HEK293 (cell line): ENCODE measurements around the gene TCF7L2.

Experiments used
- CTCF ChIA-PET: fragments of 350-600 bp; formaldehyde crosslinking; extraction: SDS; loops from one replicate; lab custom pipeline; 2021; ENCODE audit warnings: antibody characterized with exemption; lab: Yijun Ruan, JAX
- POLR2A ChIA-PET: fragments of 300-600 bp; formaldehyde crosslinking; extraction: SDS; loops from one replicate; lab custom pipeline; 2020; ENCODE audit warnings: antibody characterized with exemption, inconsistent platforms; lab: Yijun Ruan, JAX
- H3K27ac ChIP-seq: fragments of 200-500 bp; sonication (Bioruptor generic); 2 replicates; pipeline ENCODE4 v1.5.1; 2014; ENCODE audit warnings: low read depth, low read length, control low read depth, inconsistent platforms; ENCODE audit errors: extremely low read depth
- H3K36me3 ChIP-seq, 2 experiments: fragments of 200-500 bp in 1 of 2; sonication (Bioruptor generic) in 1 of 2; 1 replicate in 1 of 2; 2 replicates in 1 of 2; pipeline ENCODE4 v1.5.1; 2014 to 2017; ENCODE audit warnings: inconsistent platforms in 2 of 2, low read length in 2 of 2; ENCODE audit not compliant: control insufficient read depth in 2 of 2, insufficient read depth in 1 of 2
- H3K4me1 ChIP-seq: fragments of 200-500 bp; sonication (Bioruptor generic); 2 replicates; pipeline ENCODE4 v1.5.1; 2014; ENCODE audit warnings: mild to moderate bottlenecking, low read length, inconsistent platforms; ENCODE audit not compliant: control insufficient read depth, insufficient read depth
- H3K4me3 ChIP-seq: 2 replicates; pipeline ENCODE4 v1.5.1; 2011; ENCODE audit warnings: low read depth, mild to moderate bottlenecking, control low read depth, low read length, moderate library complexity
- H3K9me3 ChIP-seq: fragments of 200-500 bp; sonication (Bioruptor generic); 2 replicates; pipeline ENCODE4 v1.5.1; 2014; ENCODE audit warnings: low read depth, low read length, inconsistent platforms; ENCODE audit not compliant: control insufficient read depth, insufficient read depth
- EGR2 ChIP-seq: fragments of 450-650 bp; formaldehyde crosslinking; IDR thresholded peaks from 2 replicates; pipeline ENCODE4 v1.5.1; 2016; ENCODE audit warnings: low read depth, missing biosample characterization, missing genetic modification characterization
- MEIS1 ChIP-seq: sonication (generic); formaldehyde crosslinking; IDR thresholded peaks from 2 replicates; pipeline ENCODE4 v1.8.1; 2022; ENCODE audit warnings: missing genetic modification reagents, mild to moderate bottlenecking, borderline replicate concordance
- ZBTB1 ChIP-seq: fragments of 450-650 bp; formaldehyde crosslinking; IDR thresholded peaks from 2 replicates; pipeline ENCODE4 v1.5.1; 2016; ENCODE audit warnings: missing biosample characterization, missing genetic modification characterization
- ZNF140 ChIP-seq: fragments of 450-650 bp; formaldehyde crosslinking; IDR thresholded peaks from 2 replicates; pipeline ENCODE4 v1.5.1; 2016; ENCODE audit warnings: missing biosample characterization, missing genetic modification characterization
- ZNF335 ChIP-seq: fragments of 450-650 bp; formaldehyde crosslinking; conservative IDR thresholded peaks from 2 replicates; pipeline ENCODE4 v1.5.1; 2016; ENCODE audit warnings: missing biosample characterization, missing genetic modification characterization
- ZNF416 ChIP-seq: fragments of 450-650 bp; formaldehyde crosslinking; IDR thresholded peaks from 2 replicates; pipeline ENCODE4 v1.5.1; 2016; ENCODE audit warnings: missing biosample characterization, missing genetic modification characterization
- ZNF548 ChIP-seq: fragments of 450-650 bp; formaldehyde crosslinking; IDR thresholded peaks from 2 replicates; pipeline ENCODE4 v1.5.1; 2016; ENCODE audit warnings: missing biosample characterization, missing genetic modification characterization
- ZNF624 ChIP-seq: fragments of 450-650 bp; formaldehyde crosslinking; IDR thresholded peaks from 2 replicates; pipeline ENCODE4 v1.5.1; 2017; ENCODE audit warnings: missing biosample characterization, missing genetic modification characterization
- ZNF629 ChIP-seq: fragments of 450-650 bp; formaldehyde crosslinking; IDR thresholded peaks from 2 replicates; pipeline ENCODE4 v1.5.1; 2017; ENCODE audit warnings: missing biosample characterization, missing genetic modification characterization
- ZNF660 ChIP-seq: fragments of 450-650 bp; IDR thresholded peaks from 2 replicates; pipeline ENCODE4 v1.5.1; 2018; ENCODE audit warnings: missing biosample characterization, mild to moderate bottlenecking, missing genetic modification characterization
- ZNF701 ChIP-seq: fragments of 450-650 bp; formaldehyde crosslinking; IDR thresholded peaks from 2 replicates; pipeline ENCODE4 v1.5.1; 2016; ENCODE audit warnings: missing biosample characterization, missing genetic modification characterization
- ZNF777 ChIP-seq: fragments of 450-650 bp; formaldehyde crosslinking; IDR thresholded peaks from 2 replicates; pipeline ENCODE4 v1.5.1; 2017; ENCODE audit warnings: missing biosample characterization, missing genetic modification characterization, borderline replicate concordance
- ZNF830 ChIP-seq: fragments of 450-650 bp; IDR thresholded peaks from 2 replicates; pipeline ENCODE4 v1.5.0; 2018; ENCODE audit warnings: missing biosample characterization, missing genetic modification characterization, low read depth, mild to moderate bottlenecking, moderate library complexity
- ZNF837 ChIP-seq: fragments of 450-650 bp; formaldehyde crosslinking; IDR thresholded peaks from 2 replicates; pipeline ENCODE4 v1.5.1; 2016; ENCODE audit warnings: missing biosample characterization, missing genetic modification characterization
- TF ChIP-seq, protein P1 (sequence below): fragments of 450-650 bp; formaldehyde crosslinking; conservative IDR thresholded peaks from 2 replicates; pipeline ENCODE4 v1.5.1; 2016; ENCODE audit warnings: low read depth, missing biosample characterization, missing genetic modification characterization
- TF ChIP-seq, protein P2 (sequence below): fragments of 450-650 bp; formaldehyde crosslinking; IDR thresholded peaks from 2 replicates; pipeline ENCODE4 v1.5.1; 2016; ENCODE audit warnings: missing biosample characterization, missing genetic modification characterization
- TF ChIP-seq, protein P3 (sequence below): fragments of 450-650 bp; formaldehyde crosslinking; IDR thresholded peaks from 2 replicates; pipeline ENCODE4 v1.5.1; 2016; ENCODE audit warnings: missing biosample characterization, missing genetic modification characterization, low read depth
- TF ChIP-seq, protein P4 (sequence below): fragments of 450-650 bp; formaldehyde crosslinking; IDR thresholded peaks from 2 replicates; pipeline ENCODE4 v1.5.1; 2016; ENCODE audit warnings: missing biosample characterization, missing genetic modification characterization
- TF ChIP-seq, protein P5 (sequence below): fragments of 450-650 bp; formaldehyde crosslinking; IDR thresholded peaks from 2 replicates; pipeline ENCODE4 v1.5.1; 2017; ENCODE audit warnings: missing biosample characterization, missing genetic modification characterization
- TF ChIP-seq, protein P6 (sequence below): fragments of 450-650 bp; formaldehyde crosslinking; IDR thresholded peaks from 2 replicates; pipeline ENCODE4 v1.5.1; 2016; ENCODE audit warnings: missing biosample characterization, missing genetic modification characterization

TCF7L2 gene

DNA sequence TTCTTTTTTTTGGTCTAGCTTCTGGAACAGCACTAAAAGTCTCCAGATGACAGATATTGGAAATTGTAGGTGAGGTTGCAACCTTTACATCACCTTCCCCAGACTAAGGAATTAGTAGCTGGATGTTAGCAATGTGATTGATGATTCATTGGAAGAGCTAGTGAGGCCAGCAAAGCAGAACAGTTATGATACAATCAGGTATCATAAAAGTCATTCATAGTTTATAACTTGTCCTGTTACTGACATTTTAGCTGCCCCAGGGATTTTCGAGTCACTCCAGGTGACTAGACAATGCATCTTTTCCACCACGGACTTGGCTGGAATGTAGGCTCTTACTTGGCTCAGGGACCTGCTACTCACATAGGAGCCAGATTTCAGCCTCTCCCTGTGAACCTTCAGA, 15.9 kb upstream of the TCF7L2 start (continued):
- TF ChIP-seq, protein P1, sequence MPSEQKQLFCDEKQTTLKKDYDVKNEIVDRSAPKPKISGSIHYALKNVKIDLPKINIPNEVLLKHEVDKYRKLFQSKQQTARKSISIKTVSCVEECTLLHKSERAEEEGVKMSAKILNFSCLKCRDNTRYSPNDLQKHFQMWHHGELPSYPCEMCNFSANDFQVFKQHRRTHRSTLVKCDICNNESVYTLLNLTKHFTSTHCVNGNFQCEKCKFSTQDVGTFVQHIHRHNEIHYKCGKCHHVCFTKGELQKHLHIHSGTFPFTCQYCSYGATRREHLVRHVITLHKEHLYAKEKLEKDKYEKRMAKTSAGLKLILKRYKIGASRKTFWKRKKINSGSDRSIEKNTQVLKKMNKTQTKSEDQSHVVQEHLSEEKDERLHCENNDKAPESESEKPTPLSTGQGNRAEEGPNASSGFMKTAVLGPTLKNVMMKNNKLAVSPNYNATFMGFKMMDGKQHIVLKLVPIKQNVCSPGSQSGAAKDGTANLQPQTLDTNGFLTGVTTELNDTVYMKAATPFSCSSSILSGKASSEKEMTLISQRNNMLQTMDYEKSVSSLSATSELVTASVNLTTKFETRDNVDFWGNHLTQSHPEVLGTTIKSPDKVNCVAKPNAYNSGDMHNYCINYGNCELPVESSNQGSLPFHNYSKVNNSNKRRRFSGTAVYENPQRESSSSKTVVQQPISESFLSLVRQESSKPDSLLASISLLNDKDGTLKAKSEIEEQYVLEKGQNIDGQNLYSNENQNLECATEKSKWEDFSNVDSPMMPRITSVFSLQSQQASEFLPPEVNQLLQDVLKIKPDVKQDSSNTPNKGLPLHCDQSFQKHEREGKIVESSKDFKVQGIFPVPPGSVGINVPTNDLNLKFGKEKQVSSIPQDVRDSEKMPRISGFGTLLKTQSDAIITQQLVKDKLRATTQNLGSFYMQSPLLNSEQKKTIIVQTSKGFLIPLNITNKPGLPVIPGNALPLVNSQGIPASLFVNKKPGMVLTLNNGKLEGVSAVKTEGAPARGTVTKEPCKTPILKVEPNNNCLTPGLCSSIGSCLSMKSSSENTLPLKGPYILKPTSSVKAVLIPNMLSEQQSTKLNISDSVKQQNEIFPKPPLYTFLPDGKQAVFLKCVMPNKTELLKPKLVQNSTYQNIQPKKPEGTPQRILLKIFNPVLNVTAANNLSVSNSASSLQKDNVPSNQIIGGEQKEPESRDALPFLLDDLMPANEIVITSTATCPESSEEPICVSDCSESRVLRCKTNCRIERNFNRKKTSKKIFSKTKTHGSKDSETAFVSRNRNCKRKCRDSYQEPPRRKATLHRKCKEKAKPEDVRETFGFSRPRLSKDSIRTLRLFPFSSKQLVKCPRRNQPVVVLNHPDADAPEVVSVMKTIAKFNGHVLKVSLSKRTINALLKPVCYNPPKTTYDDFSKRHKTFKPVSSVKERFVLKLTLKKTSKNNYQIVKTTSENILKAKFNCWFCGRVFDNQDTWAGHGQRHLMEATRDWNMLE (tag by site-specific recombination), result no peak

DNA sequence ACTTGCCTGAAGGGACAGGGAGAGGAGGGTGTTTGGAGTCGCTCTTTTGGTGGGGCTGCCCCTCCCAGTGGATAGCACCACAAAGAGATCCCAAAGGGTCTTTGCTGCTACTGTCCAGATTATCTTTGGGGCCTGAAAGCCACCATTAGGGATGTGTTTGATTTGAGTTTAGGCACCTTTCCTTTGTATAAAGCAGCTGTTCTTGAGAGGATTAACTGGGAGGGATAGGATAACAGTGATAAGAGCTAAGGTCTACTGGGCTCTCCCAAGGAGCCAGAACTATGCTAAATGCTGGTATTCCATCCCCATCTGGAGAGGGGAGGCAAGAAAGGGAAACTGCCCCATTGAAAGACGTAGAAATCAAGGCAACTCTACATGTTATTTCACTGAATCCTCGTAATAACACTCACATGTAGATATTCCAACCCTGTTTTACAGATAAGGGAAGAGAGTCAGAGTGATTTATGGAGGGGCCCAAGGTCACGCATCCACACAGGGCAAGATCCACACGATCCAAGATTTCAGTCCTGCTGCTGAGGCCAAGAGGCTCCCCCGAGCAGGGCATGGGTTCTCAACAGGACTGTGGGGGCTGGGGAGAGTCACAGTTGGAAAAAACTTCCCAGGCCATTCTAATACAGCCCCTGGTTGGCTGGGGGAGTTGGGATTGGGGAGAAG, 11.1 kb upstream of the TCF7L2 start:
- POLR2A ChIA-PET, result no interaction called here
- Histone ChIP-seq H3K9me3 (no peaks in the 10 kb centered on the region), H3K4me1 (peaks cover 6% of the 10 kb centered on the region), H3K36me3 (no peaks in the 10 kb centered on the region), H3K4me3 (no peak overlapping the region), H3K27ac (no peak overlapping the region)
- CTCF ChIA-PET, result no interaction called here
- TF ChIP-seq ZNF629, result no peak
- TF ChIP-seq MEIS1, result no peak
- TF ChIP-seq ZNF140 (tag by site-specific recombination), result no peak
- TF ChIP-seq, protein P2, sequence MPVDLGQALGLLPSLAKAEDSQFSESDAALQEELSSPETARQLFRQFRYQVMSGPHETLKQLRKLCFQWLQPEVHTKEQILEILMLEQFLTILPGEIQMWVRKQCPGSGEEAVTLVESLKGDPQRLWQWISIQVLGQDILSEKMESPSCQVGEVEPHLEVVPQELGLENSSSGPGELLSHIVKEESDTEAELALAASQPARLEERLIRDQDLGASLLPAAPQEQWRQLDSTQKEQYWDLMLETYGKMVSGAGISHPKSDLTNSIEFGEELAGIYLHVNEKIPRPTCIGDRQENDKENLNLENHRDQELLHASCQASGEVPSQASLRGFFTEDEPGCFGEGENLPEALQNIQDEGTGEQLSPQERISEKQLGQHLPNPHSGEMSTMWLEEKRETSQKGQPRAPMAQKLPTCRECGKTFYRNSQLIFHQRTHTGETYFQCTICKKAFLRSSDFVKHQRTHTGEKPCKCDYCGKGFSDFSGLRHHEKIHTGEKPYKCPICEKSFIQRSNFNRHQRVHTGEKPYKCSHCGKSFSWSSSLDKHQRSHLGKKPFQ (tag by site-specific recombination), result no peak
- no peak for TF ChIP-seq ZNF548 (tag by site-specific recombination)
- no peak for TF ChIP-seq ZNF701 (tag by site-specific recombination)
- no peak for TF ChIP-seq ZBTB1 (tag by site-specific recombination)
- TF ChIP-seq, protein P3, sequence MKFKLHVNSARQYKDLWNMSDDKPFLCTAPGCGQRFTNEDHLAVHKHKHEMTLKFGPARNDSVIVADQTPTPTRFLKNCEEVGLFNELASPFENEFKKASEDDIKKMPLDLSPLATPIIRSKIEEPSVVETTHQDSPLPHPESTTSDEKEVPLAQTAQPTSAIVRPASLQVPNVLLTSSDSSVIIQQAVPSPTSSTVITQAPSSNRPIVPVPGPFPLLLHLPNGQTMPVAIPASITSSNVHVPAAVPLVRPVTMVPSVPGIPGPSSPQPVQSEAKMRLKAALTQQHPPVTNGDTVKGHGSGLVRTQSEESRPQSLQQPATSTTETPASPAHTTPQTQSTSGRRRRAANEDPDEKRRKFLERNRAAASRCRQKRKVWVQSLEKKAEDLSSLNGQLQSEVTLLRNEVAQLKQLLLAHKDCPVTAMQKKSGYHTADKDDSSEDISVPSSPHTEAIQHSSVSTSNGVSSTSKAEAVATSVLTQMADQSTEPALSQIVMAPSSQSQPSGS (tag by site-specific recombination), result no peak
- TF ChIP-seq, protein P4, sequence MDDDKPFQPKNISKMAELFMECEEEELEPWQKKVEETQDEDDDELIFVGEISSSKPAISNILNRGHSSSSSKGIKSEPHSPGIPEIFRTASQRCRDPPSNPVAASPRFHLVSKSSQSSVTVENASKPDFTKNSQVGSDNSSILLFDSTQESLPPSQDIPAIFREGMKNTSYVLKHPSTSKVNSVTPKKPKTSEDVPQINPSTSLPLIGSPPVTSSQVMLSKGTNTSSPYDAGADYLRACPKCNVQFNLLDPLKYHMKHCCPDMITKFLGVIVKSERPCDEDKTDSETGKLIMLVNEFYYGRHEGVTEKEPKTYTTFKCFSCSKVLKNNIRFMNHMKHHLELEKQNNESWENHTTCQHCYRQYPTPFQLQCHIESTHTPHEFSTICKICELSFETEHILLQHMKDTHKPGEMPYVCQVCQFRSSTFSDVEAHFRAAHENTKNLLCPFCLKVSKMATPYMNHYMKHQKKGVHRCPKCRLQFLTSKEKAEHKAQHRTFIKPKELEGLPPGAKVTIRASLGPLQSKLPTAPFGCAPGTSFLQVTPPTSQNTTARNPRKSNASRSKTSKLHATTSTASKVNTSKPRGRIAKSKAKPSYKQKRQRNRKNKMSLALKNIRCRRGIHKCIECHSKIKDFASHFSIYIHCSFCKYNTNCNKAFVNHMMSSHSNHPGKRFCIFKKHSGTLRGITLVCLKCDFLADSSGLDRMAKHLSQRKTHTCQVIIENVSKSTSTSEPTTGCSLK (tag by site-specific recombination), result no peak
- no peak for TF ChIP-seq ZNF777
- no peak for TF ChIP-seq ZNF830
- TF ChIP-seq ZNF416 (tag by site-specific recombination), result no peak
- TF ChIP-seq, protein P5, sequence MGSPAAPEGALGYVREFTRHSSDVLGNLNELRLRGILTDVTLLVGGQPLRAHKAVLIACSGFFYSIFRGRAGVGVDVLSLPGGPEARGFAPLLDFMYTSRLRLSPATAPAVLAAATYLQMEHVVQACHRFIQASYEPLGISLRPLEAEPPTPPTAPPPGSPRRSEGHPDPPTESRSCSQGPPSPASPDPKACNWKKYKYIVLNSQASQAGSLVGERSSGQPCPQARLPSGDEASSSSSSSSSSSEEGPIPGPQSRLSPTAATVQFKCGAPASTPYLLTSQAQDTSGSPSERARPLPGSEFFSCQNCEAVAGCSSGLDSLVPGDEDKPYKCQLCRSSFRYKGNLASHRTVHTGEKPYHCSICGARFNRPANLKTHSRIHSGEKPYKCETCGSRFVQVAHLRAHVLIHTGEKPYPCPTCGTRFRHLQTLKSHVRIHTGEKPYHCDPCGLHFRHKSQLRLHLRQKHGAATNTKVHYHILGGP (tag by site-specific recombination), result no peak
- TF ChIP-seq EGR2 (tag by site-specific recombination), result no peak
- TF ChIP-seq ZNF335 (tag by site-specific recombination), result no peak
- no peak for TF ChIP-seq ZNF660
- TF ChIP-seq ZNF837, result no peak
- no peak for TF ChIP-seq ZNF624 (tag by site-specific recombination)
- TF ChIP-seq, protein P6, sequence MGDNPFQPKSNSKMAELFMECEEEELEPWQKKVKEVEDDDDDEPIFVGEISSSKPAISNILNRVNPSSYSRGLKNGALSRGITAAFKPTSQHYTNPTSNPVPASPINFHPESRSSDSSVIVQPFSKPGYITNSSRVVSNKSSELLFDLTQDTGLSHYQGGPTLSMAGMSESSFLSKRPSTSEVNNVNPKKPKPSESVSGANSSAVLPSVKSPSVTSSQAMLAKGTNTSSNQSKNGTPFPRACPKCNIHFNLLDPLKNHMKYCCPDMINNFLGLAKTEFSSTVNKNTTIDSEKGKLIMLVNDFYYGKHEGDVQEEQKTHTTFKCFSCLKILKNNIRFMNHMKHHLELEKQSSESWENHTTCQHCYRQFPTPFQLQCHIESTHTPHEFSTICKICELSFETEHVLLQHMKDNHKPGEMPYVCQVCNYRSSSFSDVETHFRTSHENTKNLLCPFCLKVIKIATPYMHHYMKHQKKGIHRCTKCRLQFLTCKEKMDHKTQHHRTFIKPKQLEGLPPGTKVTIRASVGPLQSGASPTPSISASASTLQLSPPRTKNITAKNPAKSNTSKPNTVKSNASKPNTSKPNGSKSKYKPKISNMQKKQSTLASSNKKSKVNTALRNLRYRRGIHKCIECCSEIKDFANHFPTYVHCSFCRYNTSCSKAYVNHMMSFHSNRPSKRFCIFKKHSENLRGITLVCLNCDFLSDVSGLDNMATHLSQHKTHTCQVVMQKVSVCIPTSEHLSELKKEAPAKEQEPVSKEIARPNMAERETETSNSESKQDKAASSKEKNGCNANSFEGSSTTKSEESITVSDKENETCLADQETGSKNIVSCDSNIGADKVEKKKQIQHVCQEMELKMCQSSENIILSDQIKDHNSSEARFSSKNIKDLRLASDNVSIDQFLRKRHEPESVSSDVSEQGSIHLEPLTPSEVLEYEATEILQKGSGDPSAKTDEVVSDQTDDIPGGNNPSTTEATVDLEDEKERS (tag by site-specific recombination), result no peak
